GM18867 (cell line): Measurements from ENCODE around the gene PTPRD.
"Not testable (repeated sequence)": the region's sequence is repeated elsewhere in the genome, so short reads cannot be mapped to it uniquely, and the experiment has no call there.

Experiments used
- ATAC-seq: cut with Tn5 transposase; IDR thresholded peaks from one replicate; pipeline ENCODE4 v1.9.1; 2021; ENCODE audit warnings: mild to moderate bottlenecking, moderate library complexity; ENCODE audit not compliant: unreplicated experiment

Gene PTPRD

GRCh38 chr9:10488937-10489336 lies 123.9 kb downstream of the PTPRD start:
- ATAC-seq: no peak

GRCh38 chr9:10479172-10479571 lies 133.6 kb downstream of the PTPRD start:
- ATAC-seq: no peak

DNA sequence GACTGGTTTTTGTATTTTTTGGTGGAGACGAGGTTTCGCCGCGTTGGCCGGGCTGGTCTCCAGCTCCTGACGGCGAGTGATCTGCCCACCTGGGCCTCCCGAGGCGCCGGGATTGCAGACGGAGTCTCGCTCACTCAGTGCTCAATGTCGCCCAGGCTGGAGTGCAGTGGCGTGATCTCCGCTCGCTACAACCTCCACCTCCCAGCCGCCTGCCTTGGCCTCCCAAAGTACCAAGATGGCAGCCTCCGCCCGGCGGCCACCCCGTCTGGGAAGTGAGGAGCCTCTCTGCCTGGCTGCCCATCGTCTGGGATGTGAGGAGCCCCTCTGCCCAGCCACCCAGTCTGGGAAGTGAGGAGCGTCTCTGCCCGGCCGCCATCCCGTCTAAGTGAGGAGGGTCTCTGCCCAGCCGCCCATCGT lies 163.6 kb downstream of the PTPRD start:
- ATAC-seq: not testable (repeated sequence)

GRCh38 chr9:10447036-10447435 lies 165.8 kb downstream of the PTPRD start:
- ATAC-seq: no peak

- ATAC-seq: no peak
These were observed 169.0 kb downstream of the PTPRD start for GRCh38 chr9:10443868-10444204.

DNA sequence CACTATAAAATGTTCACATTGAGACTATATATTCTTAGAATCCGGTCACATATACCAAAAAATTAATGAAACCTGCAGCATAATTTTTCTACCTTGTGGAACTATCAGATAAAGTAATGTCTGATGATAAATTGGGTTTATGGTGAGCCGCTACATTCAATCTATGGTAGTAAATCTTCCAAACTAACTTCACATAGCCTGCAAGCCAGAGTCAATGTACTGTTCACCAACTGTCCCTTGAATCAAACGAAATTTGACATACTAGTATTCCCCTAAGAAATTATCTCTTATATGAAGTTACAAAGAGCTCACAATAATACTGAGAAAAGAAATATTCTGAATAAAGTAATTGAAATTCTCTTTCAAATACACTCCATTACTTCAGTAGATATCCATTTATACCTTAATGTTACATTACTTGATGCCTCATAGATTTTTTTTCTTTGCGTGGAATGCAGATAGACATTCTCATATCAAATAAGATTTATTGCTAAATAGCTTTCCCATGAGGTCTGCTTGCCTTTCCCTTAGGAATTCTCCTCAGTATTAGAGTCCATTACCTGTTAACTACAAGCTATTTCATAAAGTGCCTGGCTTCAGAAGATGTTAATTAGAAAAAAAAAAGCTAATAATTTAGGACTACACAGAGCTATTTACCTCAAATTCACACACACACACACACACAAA lies 169.5 kb downstream of the PTPRD start:
- no peak for ATAC-seq

DNA sequence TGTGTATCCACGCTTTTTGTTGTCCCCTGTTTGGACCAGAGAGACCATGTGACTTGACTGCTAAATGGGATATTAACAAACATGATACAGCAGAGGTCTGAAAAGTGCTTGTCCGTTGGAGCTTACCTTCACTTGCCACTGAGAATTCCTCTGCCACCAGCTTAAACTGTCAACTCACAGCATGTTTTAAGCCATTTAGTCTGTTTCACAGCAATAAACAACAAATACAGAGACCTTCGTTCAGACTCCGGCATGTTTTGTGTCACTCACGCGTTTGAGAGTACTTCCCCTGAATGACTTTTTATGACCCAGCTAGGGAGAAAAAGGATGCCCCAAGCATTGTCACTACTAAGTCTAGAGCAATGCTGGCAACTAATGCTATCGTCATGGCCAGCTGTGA lies 173.8 kb downstream of the PTPRD start:
- ATAC-seq: no peak

DNA sequence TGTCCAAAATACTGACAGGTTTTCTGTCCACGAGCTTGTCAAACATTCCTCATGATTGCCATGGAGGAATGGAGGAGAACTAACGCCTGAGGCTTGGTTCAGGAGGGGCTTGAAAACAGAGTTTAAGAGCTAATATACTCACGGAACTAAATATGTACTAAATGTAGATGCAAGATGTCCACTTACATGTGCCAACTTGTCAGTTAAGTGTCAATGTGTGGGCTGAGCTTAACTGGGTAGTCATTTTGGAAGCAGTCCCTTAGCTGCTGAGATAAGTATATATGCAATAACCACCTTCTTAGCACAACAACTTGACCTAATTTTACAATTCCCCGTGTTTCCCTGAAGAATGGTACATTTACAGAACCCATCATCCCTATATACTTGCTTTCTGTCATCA lies 176.0 kb downstream of the PTPRD start:
- no peak for ATAC-seq

DNA sequence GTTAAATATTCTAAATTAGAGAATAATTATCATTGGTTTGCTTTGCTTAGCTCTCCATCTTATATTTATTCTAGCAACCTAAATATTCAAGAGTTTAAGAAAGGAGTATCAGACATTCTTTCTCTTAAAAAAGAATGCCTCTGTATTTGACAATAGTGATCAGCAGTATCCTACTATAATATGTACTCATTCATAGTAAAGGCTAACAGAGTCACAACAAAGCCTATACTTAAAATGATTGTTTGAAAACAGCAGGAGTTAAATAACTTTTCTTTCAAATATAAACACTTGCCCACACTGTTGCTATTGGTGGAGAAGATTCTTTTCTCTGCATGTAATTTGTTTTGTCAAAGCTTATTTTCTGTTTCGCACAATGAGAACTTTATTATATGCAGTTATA lies 178.4 kb downstream of the PTPRD start:
- no peak for ATAC-seq

DNA sequence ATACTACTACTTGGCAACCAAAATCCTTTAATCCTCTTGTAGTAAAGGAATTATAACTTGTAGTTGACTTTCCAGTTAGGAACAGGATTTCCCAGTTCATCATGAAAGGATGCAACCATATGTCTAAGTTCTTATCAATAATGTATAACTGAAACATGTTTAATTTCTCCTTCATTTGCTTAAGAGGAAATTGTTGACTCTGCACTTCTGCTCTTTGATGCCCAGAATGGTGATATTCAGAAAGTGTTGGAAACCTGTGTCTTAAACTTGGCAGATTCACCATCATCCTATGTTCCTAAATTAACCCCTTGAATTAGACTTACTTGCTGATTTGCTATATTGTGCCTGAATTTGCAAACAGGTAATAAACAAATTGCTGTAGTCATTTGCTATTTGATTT lies 201.5 kb downstream of the PTPRD start:
- ATAC-seq: no peak

DNA sequence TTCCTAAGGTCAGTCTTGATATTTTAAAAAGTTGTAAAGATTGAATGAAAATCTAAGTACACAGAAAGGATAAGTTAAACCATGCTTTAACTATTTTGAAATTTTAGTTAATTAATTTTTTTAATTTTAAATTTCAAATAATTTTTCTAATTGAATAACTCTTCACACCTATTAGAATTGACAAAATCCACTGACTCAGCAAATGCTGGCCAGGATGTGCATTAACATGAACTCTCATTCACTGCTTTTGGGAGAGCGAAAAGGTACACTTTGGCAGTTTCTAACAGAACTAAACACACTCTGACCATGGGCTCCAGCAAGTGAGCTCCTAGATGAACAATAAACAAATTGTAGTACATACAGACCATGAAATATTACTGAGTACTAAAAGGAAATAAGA lies 209.5 kb downstream of the PTPRD start:
- ATAC-seq: no peak

- ATAC-seq: no peak
These were observed 216.2 kb downstream of the PTPRD start for GRCh38 chr9:10396615-10397014.

- ATAC-seq: no peak
These were observed 225.5 kb downstream of the PTPRD start for GRCh38 chr9:10387282-10387681.

- ATAC-seq: no peak
These were observed 241.0 kb downstream of the PTPRD start for GRCh38 chr9:10371824-10372223.

DNA sequence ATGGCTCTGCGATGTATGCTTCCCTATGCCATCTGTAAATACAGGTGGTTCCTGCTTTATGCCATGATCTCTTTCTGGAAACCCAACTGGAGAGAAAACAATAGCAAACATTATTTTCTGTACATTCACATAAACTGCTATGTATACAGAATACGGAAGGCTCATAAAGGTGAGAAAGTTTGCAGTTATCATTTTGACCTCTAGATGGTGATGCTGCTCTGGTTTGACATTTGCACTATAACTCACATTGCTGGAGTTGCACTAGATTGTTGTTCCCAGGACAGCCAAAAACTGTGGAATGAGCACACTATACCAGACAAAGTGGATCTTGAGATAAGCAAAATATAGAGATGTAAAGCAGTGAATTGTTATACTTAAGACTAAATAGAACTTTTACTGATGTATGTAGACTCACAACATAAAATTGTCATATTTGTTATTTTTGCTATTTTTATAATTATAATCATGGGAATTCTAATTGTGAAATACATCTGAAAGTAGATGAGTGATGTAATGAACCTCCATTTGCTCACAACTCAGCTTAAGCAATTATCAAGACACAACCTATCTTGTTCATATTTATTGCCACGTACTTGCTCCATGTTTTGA lies 246.5 kb downstream of the PTPRD start:
- peak; percentile 87 for ATAC-seq

- ATAC-seq: no peak
These were observed 258.2 kb downstream of the PTPRD start for GRCh38 chr9:10354591-10354990.

- not testable (repeated sequence) for ATAC-seq
These were observed 267.2 kb downstream of the PTPRD start for GRCh38 chr9:10345621-10346020.

DNA sequence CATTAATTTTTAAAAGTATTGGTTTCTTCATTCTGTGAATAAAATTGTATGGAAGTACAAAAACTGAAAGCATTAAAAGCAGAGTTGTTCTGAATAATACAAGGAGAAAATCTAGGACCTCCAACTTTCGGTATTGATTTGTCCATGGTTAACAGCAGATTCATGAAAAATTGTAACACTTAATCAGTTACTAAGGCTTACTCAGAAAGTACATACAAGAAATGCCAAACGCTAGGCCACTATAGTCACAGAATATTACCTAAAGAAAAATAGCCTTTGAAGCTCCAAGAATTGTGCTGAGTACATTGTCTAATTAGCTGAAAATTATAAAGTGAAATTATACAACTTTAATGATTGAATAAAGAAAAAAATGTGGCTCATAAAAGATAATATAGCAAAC lies 271.7 kb downstream of the PTPRD start:
- ATAC-seq: no peak

- no peak for ATAC-seq
These were observed 273.6 kb downstream of the PTPRD start for GRCh38 chr9:10339152-10339551.

DNA sequence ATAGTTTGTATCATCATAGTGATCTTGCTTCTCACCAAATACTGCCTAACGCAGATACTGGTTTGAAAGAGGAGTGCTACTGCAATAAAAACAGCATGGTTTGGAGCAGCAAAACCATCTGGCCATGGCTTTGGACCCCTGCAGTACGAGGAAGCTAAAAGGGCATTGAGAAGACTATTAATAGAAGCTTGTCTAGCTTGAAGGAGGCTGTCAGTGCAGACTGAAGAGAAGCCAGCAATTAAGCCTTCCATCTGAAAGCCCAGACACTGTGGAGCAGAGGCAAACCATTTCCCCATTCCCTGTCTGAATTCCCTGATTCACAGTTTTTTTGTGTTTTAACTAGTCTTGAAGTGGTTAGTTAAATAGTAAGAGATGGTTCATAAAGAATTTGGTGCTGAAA lies 281.6 kb downstream of the PTPRD start:
- ATAC-seq: no peak

DNA sequence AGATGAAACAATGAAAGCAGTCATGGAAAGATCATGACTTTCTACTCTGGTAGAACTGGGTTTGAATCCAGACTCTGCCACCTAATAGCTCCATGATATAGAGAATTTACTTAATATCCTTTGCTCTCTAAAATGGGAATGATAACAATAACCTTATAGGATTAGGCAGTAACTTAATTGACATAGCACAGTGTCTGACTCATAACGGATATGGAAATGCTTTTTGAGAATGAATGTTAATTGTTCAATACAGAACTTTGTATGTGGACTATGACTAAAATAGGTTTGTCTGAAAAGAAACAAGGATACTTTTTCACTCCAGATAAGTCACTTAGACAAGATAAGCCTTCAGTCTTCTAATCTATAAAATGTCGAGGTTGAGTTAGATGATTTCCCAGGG lies 330.7 kb downstream of the PTPRD start:
- ATAC-seq: no peak

GRCh38 chr9:10274988-10275387 lies 337.8 kb downstream of the PTPRD start:
- ATAC-seq: no peak

- ATAC-seq: no peak
These were observed 338.6 kb downstream of the PTPRD start for GRCh38 chr9:10274175-10274574.
